DOHH2 (cell line): ENCODE data around the gene ARSD.
"Not testable (repeated sequence)": the region's sequence is repeated elsewhere in the genome, so short reads cannot be mapped to it uniquely, and the experiment has no call there.

ENCODE experiments used
- EZH2phosphoT487 ChIP-seq: fragments of 200-600 bp; sonication (generic); IDR thresholded peaks from 2 replicates; pipeline ENCODE4 v1.6.1; 2017; ENCODE audit warnings: borderline replicate concordance, mild to moderate bottlenecking, antibody characterized with exemption, low read length, moderate library complexity, mixed read lengths
- TF ChIP-seq, protein P1 (sequence below): fragments of 200-600 bp; sonication (generic); IDR thresholded peaks from one replicate; pipeline ENCODE4 v1.5.1; 2014; ENCODE audit warnings: antibody characterized with exemption, mild to moderate bottlenecking, low read depth, low read length; ENCODE audit not compliant: poor library complexity, severe bottlenecking

DNA sequence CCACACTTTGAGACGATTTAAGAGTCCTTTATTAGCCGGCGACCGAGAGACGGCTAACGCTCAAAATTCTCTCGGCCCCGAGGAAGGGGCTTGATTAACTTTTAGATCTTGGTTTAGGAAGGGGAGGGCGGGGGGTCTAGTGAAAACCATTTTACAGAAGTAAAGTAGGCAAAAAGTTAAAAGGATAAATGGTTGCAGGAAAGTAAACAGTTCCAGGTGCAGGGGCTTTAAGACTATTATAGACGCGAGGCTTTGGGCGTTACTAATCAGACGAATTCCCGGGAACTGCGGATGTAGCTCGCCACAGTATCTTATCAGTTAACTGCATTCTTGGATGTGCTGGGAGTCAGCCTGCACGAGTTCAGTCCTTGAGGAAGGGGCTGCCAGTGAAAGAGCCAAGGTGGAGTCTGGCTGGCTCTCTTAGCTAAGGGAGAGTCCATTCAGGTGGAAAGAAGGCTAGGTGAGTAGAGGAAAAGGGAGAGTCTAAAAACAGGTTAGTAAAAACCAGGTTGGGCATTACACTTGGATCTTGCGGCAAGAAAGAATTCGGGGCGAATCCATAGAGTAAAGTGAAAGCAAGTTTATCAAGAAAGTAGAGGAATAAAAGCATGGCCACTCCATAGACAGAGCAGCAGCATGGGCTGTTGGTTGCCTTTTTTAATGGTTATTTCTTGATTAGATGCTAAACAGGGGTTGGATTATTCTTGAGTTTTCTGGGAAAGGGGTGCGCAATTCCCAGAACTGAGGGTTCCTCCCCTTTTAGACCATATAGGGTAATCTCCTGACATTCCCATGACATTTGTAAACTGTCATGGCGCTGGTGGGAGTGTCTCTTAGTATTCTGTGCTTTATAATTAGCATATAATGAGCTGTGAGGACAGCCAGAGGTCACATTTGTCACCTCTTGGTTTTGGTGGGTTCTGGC lies 38.3 kb downstream of the ARSD start:
- TF ChIP-seq, protein P1, sequence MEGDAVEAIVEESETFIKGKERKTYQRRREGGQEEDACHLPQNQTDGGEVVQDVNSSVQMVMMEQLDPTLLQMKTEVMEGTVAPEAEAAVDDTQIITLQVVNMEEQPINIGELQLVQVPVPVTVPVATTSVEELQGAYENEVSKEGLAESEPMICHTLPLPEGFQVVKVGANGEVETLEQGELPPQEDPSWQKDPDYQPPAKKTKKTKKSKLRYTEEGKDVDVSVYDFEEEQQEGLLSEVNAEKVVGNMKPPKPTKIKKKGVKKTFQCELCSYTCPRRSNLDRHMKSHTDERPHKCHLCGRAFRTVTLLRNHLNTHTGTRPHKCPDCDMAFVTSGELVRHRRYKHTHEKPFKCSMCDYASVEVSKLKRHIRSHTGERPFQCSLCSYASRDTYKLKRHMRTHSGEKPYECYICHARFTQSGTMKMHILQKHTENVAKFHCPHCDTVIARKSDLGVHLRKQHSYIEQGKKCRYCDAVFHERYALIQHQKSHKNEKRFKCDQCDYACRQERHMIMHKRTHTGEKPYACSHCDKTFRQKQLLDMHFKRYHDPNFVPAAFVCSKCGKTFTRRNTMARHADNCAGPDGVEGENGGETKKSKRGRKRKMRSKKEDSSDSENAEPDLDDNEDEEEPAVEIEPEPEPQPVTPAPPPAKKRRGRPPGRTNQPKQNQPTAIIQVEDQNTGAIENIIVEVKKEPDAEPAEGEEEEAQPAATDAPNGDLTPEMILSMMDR = not testable (repeated sequence)
- TF ChIP-seq EZH2phosphoT487 = not testable (repeated sequence)
